M059J (cell line): ENCODE data around the gene DBH. TPM values are rescaled to one million over a fixed set of nuclear protein-coding genes. Genes with fewer than 3 reads are reported as not detected.

Experiments used
- DNase-seq: peaks from one replicate; pipeline ENCODE4 v3.0.0-alpha.2; 2012; ENCODE audit warnings: low read depth
- total RNA-seq: library from RNA; depleted of rRNA; stranded (reverse); fragments of >200 nt; shearing (Covaris generic); gene quantifications from 2 replicates; pipeline ENCODE4 v1.2.3, GENCODE V29; 2014

Gene DBH
- total RNA-seq, 1 experiment from 2014 or later, result not detected

- peak; percentile 18 for DNase-seq
Measured at GRCh38 chr9:133604214-133604613, 31.9 kb upstream of the DBH start.

GRCh38 chr9:133604856-133605255 is 31.3 kb upstream of the DBH start:
- peak; percentile 14 for DNase-seq

GRCh38 chr9:133605446-133605845 is 30.7 kb upstream of the DBH start:
- no peak for DNase-seq

GRCh38 chr9:133605856-133606707 is 30.1 kb upstream of the DBH start:
- DNase-seq, result no peak

GRCh38 chr9:133606708-133607025 is 29.5 kb upstream of the DBH start:
- no peak for DNase-seq

- no peak for DNase-seq
Measured at GRCh38 chr9:133607381-133607780, 28.8 kb upstream of the DBH start.

GRCh38 chr9:133607976-133608375 is 28.2 kb upstream of the DBH start:
- no peak for DNase-seq

- DNase-seq, result no peak
Measured at GRCh38 chr9:133608382-133608781, 27.8 kb upstream of the DBH start.

- no peak for DNase-seq
Measured at GRCh38 chr9:133608889-133609288, 27.3 kb upstream of the DBH start.

GRCh38 chr9:133609311-133610098 is 26.7 kb upstream of the DBH start, which contains the start of gene FAM163B:
Gene FAM163B, minus strand, starts transcription at chr9:133609389. Its CDS starts 29,166 bp downstream, at chr9:133580223.
- no peak for DNase-seq

- no peak for DNase-seq
Measured at GRCh38 chr9:133610845-133611244, 25.3 kb upstream of the DBH start.

- no peak for DNase-seq
Measured at GRCh38 chr9:133612051-133612450, 24.1 kb upstream of the DBH start.

- DNase-seq, result no peak
Measured at GRCh38 chr9:133612816-133613215, 23.3 kb upstream of the DBH start.

- DNase-seq, result no peak
Measured at GRCh38 chr9:133613432-133613831, 22.7 kb upstream of the DBH start.

- DNase-seq, result no peak
Measured at GRCh38 chr9:133614056-133614455, 22.1 kb upstream of the DBH start.

- DNase-seq, result no peak
Measured at GRCh38 chr9:133614678-133615077, 21.5 kb upstream of the DBH start.

- DNase-seq, result no peak
Measured at GRCh38 chr9:133615186-133615585, 21.0 kb upstream of the DBH start.

GRCh38 chr9:133615606-133616188 is 20.5 kb upstream of the DBH start:
- DNase-seq, result no peak

GRCh38 chr9:133616643-133617405 is 19.3 kb upstream of the DBH start:
- DNase-seq, result no peak

GRCh38 chr9:133618726-133619125 is 17.4 kb upstream of the DBH start:
- no peak for DNase-seq

GRCh38 chr9:133619791-133620190 is 16.4 kb upstream of the DBH start:
- DNase-seq, result no peak

GRCh38 chr9:133621725-133622267 is 14.4 kb upstream of the DBH start:
- no peak for DNase-seq
